Activated naive CD4-positive, alpha-beta T cell treated with anti-CD3 and anti-CD28 coated beads for 36 hours (primary cell): ENCODE measurements around the gene MAGEB2. TPM values are rescaled to one million over a fixed set of nuclear protein-coding genes. Genes with fewer than 3 reads are reported as not detected.

Experiments
- CTCF ChIA-PET: fragments of 350-600 bp; sonication (Branson Sonifier 250); formaldehyde crosslinking; loops from one replicate; lab custom pipeline; 2021; ENCODE audit warnings: antibody characterized with exemption; lab: Charles Lee
- DNase-seq: peaks from one replicate; pipeline ENCODE4 v3.0.0-alpha.2; 2020
- H3K27ac Mint-ChIP-seq: one replicate; pipeline ENCODE4 v1.8.0; 2021; ENCODE audit warnings: mild to moderate bottlenecking, mixed read lengths
- H3K27me3 Mint-ChIP-seq: one replicate; pipeline ENCODE4 v1.8.0; 2021; ENCODE audit warnings: low read depth, mixed read lengths
- H3K36me3 Mint-ChIP-seq: one replicate; pipeline ENCODE4 v1.8.0; 2021; ENCODE audit warnings: low read depth, mixed read lengths
- H3K4me1 Mint-ChIP-seq: one replicate; pipeline ENCODE4 v1.8.0; 2021; ENCODE audit warnings: low read depth, mixed read lengths
- H3K4me3 Mint-ChIP-seq: one replicate; pipeline ENCODE4 v1.8.0; 2021; ENCODE audit warnings: mild to moderate bottlenecking, moderate library complexity, mixed read lengths
- H3K9me3 Mint-ChIP-seq: one replicate; pipeline ENCODE4 v1.8.0; 2021; ENCODE audit warnings: mixed read lengths
- intact Hi-C: fragments of 100-400 bp; cut with micrococcal nuclease; formaldehyde crosslinking; loops from one replicate; pipeline ENCODE4 v1.15.1; 2023
- total RNA-seq, 2 experiments: library from RNA; stranded (reverse); gene quantifications; one replicate each; pipeline ENCODE4 v1.2.3, GENCODE V29; 2021

Gene MAGEB2
- total RNA-seq, 2 experiments from 2014 or later, result not detected

DNA sequence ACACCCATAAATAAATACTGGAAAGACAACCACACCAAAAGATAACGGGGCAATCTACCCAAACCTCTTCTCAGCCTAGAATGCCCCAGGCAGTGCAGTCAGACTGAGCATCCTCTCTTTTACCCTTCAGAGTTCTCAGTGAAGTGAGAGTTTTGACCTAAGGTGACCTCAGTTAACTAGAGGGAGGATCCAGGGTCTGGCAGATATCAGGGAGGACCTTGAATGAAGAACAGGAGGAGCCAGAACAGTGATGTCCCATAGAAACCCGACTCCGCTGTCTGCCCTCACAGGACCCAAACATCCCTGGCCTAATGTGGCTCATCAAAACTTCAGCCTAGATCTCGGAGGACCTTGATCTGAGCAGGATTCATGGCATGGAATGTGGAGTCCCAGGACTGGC is 15.0 kb downstream of the MAGEB2 start, which contains the start of gene MAGEB3:
Gene MAGEB3, plus strand, starts transcription at position 263 of the 400 bp plus-strand sequence. CDS start 5,268 bp downstream, outside the sequence.
- CTCF ChIA-PET, result no interaction called here
- Mint-ChIP-seq H3K9me3 (no peaks in the 10 kb centered on the region), H3K27me3 (no peaks in the 10 kb centered on the region), H3K4me3 (no peak within 1 kb of the TSS), H3K36me3 (no peaks in the 10 kb centered on the region), H3K27ac (no peak within 1 kb of the TSS), H3K4me1 (no peaks in the 10 kb centered on the region)
- intact Hi-C loops, result no loop called here
- no peak for DNase-seq

DNA sequence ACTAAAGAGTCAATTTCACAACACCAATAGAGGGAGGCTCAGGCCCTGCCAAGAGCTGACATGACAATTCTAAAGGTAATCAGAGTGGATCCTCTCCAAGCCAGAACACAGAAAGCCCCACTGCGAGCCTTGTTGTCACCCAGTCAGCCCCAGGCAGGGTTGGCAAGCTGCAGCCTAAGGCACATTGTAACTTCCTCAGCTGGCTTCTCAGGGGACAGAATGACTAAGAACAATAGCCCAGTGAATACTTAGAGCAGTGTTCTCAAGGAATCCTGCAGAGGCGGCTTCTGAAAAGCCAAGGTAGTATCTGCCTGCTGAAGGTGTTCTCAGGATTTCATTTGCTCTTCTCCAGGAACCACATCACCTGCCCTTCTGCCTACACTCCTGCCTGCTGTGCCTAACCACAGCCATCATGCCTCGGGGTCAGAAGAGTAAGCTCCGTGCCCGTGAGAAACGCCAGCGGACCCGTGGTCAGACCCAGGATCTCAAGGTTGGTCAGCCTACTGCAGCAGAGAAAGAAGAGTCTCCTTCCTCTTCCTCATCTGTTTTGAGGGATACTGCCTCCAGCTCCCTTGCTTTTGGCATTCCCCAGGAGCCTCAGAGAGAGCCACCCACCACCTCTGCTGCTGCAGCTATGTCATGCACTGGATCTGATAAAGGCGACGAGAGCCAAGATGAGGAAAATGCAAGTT is 26.5 kb downstream of the MAGEB2 start, which contains the start of gene MAGEB4:
Gene MAGEB4, plus strand, starts transcription at position 277 of the 692 bp plus-strand sequence. Its CDS starts 136 bp downstream, at position 413.
- intact Hi-C loops, result no loop called here
- no peaks in the 10 kb centered on the region for H3K36me3 Mint-ChIP-seq
- H3K4me1 Mint-ChIP-seq, result no peaks in the 10 kb centered on the region
- no peak for DNase-seq
- H3K9me3 Mint-ChIP-seq, result no peaks in the 10 kb centered on the region
- no peaks in the 10 kb centered on the region for H3K27me3 Mint-ChIP-seq
- CTCF ChIA-PET, result no interaction called here
- H3K27ac Mint-ChIP-seq, result no peak within 1 kb of the TSS
- no peak within 1 kb of the TSS for H3K4me3 Mint-ChIP-seq

DNA sequence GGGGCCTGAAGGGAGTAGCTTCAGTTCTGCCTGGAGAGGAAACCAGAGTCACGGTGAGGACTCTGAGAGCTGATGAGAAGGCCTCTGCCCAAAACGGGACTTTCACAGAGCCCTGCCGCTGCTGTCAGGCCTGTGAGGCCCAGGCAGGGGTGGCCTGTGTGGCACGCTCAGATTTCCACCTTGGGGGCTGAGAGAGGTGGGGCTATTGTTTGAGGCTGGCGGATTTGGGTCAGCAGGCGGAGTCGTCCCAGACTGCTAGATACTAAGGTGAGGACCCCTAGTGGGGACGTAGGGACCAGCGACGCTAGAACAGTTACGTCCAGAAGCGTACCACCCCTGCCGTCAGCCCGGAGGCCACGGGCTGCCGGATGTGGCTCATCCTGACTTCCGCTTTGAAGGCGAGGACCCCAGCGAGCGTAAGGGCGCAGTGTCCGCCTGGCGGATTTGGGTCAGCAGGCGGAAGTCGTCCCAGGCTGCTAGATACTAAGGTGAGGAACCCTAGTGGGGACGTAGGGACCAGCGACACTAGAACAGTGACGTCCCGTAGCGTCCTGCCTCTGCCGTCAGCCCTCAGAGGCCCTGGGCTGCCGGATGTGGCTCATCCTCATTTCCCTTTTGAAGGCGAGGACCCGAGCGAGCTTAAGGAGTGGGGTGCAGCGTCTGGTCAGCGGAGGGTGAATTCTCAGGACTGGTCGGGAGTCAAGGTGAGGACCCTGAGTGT is 31.6 kb downstream of the MAGEB2 start, which contains the start of gene MAGEB1:
Gene MAGEB1, plus strand, starts transcription at position 378 of the 721 bp plus-strand sequence. CDS start 3,348 bp downstream, outside the sequence.
- H3K36me3 Mint-ChIP-seq, result no peaks in the 10 kb centered on the region
- no peaks in the 10 kb centered on the region for H3K9me3 Mint-ChIP-seq
- no peak for DNase-seq
- H3K27me3 Mint-ChIP-seq, result no peaks in the 10 kb centered on the region
- intact Hi-C loops, result no loop called here
- CTCF ChIA-PET, result no interaction called here
- no peak within 1 kb of the TSS for H3K4me3 Mint-ChIP-seq
- H3K27ac Mint-ChIP-seq, result no peak within 1 kb of the TSS
- H3K4me1 Mint-ChIP-seq, result no peaks in the 10 kb centered on the region

DNA sequence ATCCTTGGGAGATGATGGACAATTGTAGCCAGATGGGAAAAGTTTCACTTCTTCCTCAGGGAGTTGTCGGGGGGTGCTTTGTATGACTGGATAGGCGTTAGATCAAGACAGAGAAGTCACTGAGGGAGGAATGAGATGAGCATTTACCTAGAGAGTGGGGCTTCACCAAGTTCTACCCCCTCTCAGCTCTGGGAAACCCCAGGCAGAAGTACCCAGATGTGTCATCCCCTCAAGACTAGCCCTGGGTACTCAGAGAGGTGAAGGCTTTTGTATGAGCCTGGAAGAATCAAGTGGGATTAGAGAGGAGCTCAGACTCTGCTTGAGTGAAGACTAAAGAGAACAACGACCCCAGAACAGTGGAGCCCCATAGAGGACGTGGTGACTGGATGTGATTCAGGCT is 33.5 kb downstream of the MAGEB2 start:
- H3K9me3 Mint-ChIP-seq, result no peaks in the 10 kb centered on the region
- H3K27ac Mint-ChIP-seq, result no peak overlapping the region
- CTCF ChIA-PET, result no interaction called here
- no peaks in the 10 kb centered on the region for H3K27me3 Mint-ChIP-seq
- H3K4me1 Mint-ChIP-seq, result no peaks in the 10 kb centered on the region
- intact Hi-C loops, result no loop called here
- H3K4me3 Mint-ChIP-seq, result no peak overlapping the region
- no peaks in the 10 kb centered on the region for H3K36me3 Mint-ChIP-seq
- DNase-seq, result no peak

GRCh38 chrX:30253257-30253656 is 37.9 kb downstream of the MAGEB2 start:
- no peaks in the 10 kb centered on the region for H3K9me3 Mint-ChIP-seq
- H3K27me3 Mint-ChIP-seq, result no peaks in the 10 kb centered on the region
- no peak for DNase-seq
- H3K4me1 Mint-ChIP-seq, result no peaks in the 10 kb centered on the region
- intact Hi-C loops, result no loop called here
- no peaks in the 10 kb centered on the region for H3K36me3 Mint-ChIP-seq
- CTCF ChIA-PET, result no interaction called here
- H3K4me3 Mint-ChIP-seq, result no peak overlapping the region
- no peak overlapping the region for H3K27ac Mint-ChIP-seq

DNA sequence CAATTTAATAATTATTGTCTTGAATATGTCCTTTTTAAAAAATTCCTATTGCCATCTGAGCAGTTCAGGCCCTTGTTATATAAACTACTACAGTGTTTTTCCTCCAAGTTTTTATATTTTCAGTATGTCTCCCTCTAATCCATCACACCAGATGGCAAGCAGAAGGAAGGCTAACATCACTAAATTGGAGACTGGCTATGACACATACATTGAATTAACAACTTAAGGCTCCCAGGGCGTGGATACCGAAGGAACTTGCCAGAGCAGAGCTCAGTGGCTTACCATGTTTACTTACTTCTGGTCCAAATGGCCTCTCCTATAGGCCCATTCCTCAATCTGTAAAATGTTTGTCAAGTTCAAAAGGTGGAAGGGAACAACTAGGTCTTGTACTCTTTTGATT is 44.6 kb downstream of the MAGEB2 start:
- no peaks in the 10 kb centered on the region for H3K9me3 Mint-ChIP-seq
- no peak overlapping the region for H3K27ac Mint-ChIP-seq
- H3K27me3 Mint-ChIP-seq, result no peaks in the 10 kb centered on the region
- CTCF ChIA-PET, result no interaction called here
- no peak for DNase-seq
- intact Hi-C loops, result no loop called here
- H3K4me3 Mint-ChIP-seq, result no peak overlapping the region
- H3K36me3 Mint-ChIP-seq, result no peaks in the 10 kb centered on the region
- no peaks in the 10 kb centered on the region for H3K4me1 Mint-ChIP-seq

- Mint-ChIP-seq H3K4me1 (no peaks in the 10 kb centered on the region), H3K4me3 (no peak overlapping the region), H3K27ac (no peak overlapping the region), H3K36me3 (no peaks in the 10 kb centered on the region), H3K27me3 (peaks cover 2% of the 10 kb centered on the region), H3K9me3 (no peaks in the 10 kb centered on the region)
- CTCF ChIA-PET, result no interaction called here
- DNase-seq, result no peak
- intact Hi-C loops, result no loop called here
Observed at GRCh38 chrX:30261012-30261411, 45.6 kb downstream of the MAGEB2 start.

- H3K27me3 Mint-ChIP-seq, result peaks cover 2% of the 10 kb centered on the region
- intact Hi-C loops, result no loop called here
- no peak for DNase-seq
- H3K9me3 Mint-ChIP-seq, result no peaks in the 10 kb centered on the region
- no peaks in the 10 kb centered on the region for H3K36me3 Mint-ChIP-seq
- no peak overlapping the region for H3K4me3 Mint-ChIP-seq
- no peak overlapping the region for H3K27ac Mint-ChIP-seq
- H3K4me1 Mint-ChIP-seq, result no peaks in the 10 kb centered on the region
- CTCF ChIA-PET, result no interaction called here
Observed at GRCh38 chrX:30262763-30263162, 47.4 kb downstream of the MAGEB2 start.

Other genes starting within 250 kb of the MAGEB2 start
- not detected for gene MAGEB3, start 15.1 kb downstream of the MAGEB2 start, total RNA-seq
- not detected for gene MAGEB4, start 26.4 kb downstream of the MAGEB2 start, total RNA-seq
- gene MAGEB1, start 31.6 kb downstream of the MAGEB2 start, total RNA-seq, result not detected
- gene NR0B1, start 93.8 kb downstream of the MAGEB2 start, total RNA-seq, result not detected